HT1080 (cell line): ENCODE measurements around the gene GPC1. TPM values are rescaled to one million over a fixed set of nuclear protein-coding genes. Genes with fewer than 3 reads are reported as not detected.

Source experiments
- DNase-seq: peaks from one replicate; pipeline ENCODE4 v3.0.0-alpha.2; 2015; ENCODE audit warnings: low read depth
- total RNA-seq: library from RNA; depleted of rRNA; stranded (reverse); fragments of >200 nt; shearing (Covaris generic); gene quantifications from 2 replicates; pipeline ENCODE4 v1.2.3, GENCODE V29; 2014

The GPC1 gene
- total RNA-seq, 1 experiment from 2014 or later = 54.4 TPM

- no peak for DNase-seq
These were observed 5.3 kb downstream of the GPC1 start for GRCh38 chr2:240440704-240441320.

- DNase-seq = no peak
These were observed 6.0 kb downstream of the GPC1 start for GRCh38 chr2:240441326-240441992.

GRCh38 chr2:240441993-240442411 is 6.5 kb downstream of the GPC1 start:
- no peak for DNase-seq

- DNase-seq = no peak
These were observed 7.6 kb downstream of the GPC1 start for GRCh38 chr2:240442891-240443715.

GRCh38 chr2:240443891-240444301 is 8.4 kb downstream of the GPC1 start:
- no peak for DNase-seq

- DNase-seq = no peak
These were observed 9.0 kb downstream of the GPC1 start for GRCh38 chr2:240444464-240444863.

- no peak for DNase-seq
These were observed 10.6 kb downstream of the GPC1 start for GRCh38 chr2:240445961-240446663.

GRCh38 chr2:240446664-240447175 is 11.3 kb downstream of the GPC1 start:
- DNase-seq = no peak

- no peak for DNase-seq
These were observed 11.9 kb downstream of the GPC1 start for GRCh38 chr2:240447331-240447730.

- DNase-seq = no peak
These were observed 12.5 kb downstream of the GPC1 start for GRCh38 chr2:240447934-240448333.

- no peak for DNase-seq
These were observed 13.2 kb downstream of the GPC1 start for GRCh38 chr2:240448387-240449274.

- no peak for DNase-seq
These were observed 14.5 kb downstream of the GPC1 start for GRCh38 chr2:240449764-240450531.

GRCh38 chr2:240450532-240451107 is 15.2 kb downstream of the GPC1 start:
- no peak for DNase-seq

- no peak for DNase-seq
These were observed 15.7 kb downstream of the GPC1 start for GRCh38 chr2:240451108-240451611.

GRCh38 chr2:240451791-240452461 is 16.5 kb downstream of the GPC1 start:
- no peak for DNase-seq

- DNase-seq = no peak
These were observed 17.2 kb downstream of the GPC1 start for GRCh38 chr2:240452462-240453256.

- no peak for DNase-seq
These were observed 18.1 kb downstream of the GPC1 start for GRCh38 chr2:240453461-240454105.
